HAP-1 (cell line): ENCODE results near the gene DCP1A.
"Not testable (repeated sequence)": the region's sequence is repeated elsewhere in the genome, so short reads cannot be mapped to it uniquely, and the experiment has no call there.

ENCODE experiments used
- DNase-seq, 2 experiments: peaks; one replicate each; pipeline ENCODE4 v3.0.0-alpha.2; 2016 to 2020; ENCODE audit warnings: low spot score in 2 of 2
- H3K27me3 ChIP-seq: fragments of 250-450 bp; sonication (Bioruptor Pico); 2 replicates; pipeline ENCODE4 v1.5.1; 2020; ENCODE audit warnings: low read depth, mild to moderate bottlenecking, moderate library complexity
- H3K36me3 ChIP-seq: fragments of 250-450 bp; sonication (Bioruptor Pico); replicated peaks from 2 replicates; pipeline ENCODE4 v1.5.1; 2020; ENCODE audit warnings: mild to moderate bottlenecking
- H3K4me1 ChIP-seq: fragments of 250-450 bp; sonication (Bioruptor Pico); 2 replicates; pipeline ENCODE4 v1.5.1; 2020; ENCODE audit warnings: mild to moderate bottlenecking
- H3K4me3 ChIP-seq: fragments of 250-450 bp; sonication (Bioruptor Pico); 2 replicates; pipeline ENCODE4 v1.5.1; 2020; ENCODE audit warnings: mild to moderate bottlenecking, moderate library complexity
- H3K9me3 ChIP-seq: fragments of 250-450 bp; sonication (Bioruptor Pico); 2 replicates; pipeline ENCODE4 v1.5.1; 2020; ENCODE audit warnings: mild to moderate bottlenecking, moderate library complexity
- in situ Hi-C: fragments of 300-500 bp; cut with MboI; formaldehyde crosslinking; loops from 3 replicates; pipeline ENCODE4 v1.14.3; 2020; ENCODE audit warnings: low sequenced_read_pairs, inconsistent platforms, mixed read lengths

DCP1A gene

DNA sequence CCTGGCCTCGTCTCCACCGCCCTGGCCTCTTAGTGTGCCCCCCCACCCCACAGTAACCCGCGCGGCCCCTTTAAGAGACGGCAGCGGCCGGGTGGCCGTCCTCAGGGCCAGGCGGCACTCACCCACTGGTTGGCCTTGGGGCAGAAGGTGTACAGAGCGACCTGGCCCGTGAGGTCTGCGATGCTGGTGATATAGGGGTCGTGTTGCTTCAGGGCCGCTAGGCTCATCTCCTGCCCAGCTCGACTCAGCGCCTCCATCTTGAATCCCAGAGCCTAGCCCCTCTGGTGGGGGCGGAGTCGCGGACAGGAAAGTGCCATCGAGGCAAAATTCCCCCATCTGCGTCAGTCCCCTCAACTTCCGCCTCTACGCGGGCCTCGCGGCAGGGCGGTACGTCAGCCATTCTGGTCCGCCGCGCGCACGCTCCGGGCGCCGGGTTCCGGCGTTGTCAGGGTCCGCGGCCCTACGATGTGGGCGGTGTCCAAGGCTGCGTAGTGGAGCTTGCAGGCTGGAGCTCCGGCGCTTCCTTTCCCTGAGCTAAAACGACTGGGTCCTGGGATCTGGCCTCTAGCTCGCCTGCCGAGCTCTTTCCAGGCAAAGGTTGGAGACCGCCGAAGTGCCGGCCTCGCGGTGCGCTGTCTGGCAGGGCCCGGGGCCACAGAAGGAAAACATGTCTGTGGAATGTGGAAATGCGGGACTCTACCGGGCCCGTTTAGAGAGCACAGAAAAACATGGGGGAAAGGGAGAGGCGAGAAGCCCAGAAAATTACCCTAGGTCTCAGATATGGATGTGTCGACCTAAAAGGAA is at the start of gene DCP1A:
TSS of gene DCP1A (minus strand) at position 283 of the 804 bp plus-strand sequence. CDS start at position 257, 26 bp downstream.
- peak; percentile 94 to 97 for DNase-seq
- Histone ChIP-seq H3K9me3 (no peaks in the 10 kb centered on the region), H3K4me3 (peak within 1 kb of the TSS; percentile 94), H3K27me3 (no peaks in the 10 kb centered on the region), H3K36me3 (peaks cover 15% of the 10 kb centered on the region), H3K4me1 (peaks cover 30% of the 10 kb centered on the region)
- in situ Hi-C loops: no loop called here

DNA sequence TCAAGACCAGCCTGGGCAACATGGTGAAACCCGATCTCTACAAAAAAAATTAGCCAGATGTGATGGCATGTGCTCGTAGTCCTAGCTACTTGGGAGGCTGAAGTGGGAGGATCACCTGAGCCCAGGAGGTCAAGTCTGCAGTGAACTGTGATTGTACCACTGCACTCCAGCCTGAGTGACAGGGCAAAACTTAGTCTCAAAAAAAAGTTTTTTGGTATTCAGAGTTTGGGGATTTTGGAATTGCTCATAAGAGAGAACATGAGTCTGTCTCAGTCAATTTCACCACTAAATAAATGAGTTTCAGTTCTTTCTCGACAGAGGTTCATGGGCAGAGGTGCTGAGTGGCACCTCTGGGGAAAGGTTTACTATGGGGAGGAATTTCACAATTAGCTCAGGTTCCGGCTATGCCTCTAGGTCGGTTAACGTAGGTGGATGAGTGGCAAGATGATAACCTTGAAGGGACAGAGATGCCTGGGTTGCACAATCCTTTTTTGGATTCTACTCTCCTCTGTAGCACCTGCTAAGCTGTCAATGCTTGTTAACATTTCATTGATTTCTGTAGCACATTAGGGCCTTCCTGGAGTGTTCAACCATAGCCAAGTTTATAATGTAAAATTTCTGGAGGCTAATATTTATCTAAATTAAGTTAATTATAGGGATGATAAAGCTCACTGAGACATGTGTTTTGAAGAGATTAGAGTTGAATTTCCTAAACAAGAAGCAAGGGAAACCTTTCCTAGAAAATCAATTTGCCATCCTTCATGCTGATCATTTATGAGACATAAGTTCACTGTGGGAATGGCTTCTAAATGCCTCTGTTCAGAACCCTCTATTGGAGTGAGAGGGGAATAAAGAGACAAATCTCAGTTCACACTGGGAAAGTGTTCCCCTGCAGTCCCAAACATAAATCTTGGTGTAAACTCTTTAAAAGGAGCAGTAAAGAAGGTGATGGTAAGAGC is 37.4 kb upstream of the DCP1A start:
- Histone ChIP-seq H3K4me3 (no peak overlapping the region), H3K27me3 (0 out of 2 replicates have a peak, but pooled peaks cover 3% of the 10 kb centered on the region), H3K4me1 (no peaks in the 10 kb centered on the region; the same call in none of the 2 replicates), H3K36me3 (no peaks in the 10 kb centered on the region), H3K9me3 (no peaks in the 10 kb centered on the region)
- in situ Hi-C loops: no loop called here
- no peak for DNase-seq

DNA sequence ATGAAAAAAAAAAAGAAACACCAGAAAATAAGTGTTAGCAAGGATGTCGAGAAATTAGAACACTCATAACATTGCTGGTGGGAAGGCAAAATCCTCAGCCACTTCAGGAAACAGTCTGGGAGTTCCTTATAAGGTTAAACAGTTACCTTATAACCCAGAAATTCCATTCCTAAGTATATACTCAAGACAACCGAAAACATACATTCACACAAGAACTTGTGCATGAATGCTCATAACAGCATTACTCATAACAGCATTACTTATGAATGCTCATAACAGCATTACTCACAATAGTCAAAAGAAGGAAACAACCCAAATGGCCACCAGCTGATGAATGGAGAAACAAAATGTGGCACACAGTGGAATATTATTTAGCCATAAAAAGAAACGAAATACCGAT is 34.8 kb upstream of the DCP1A start:
- DNase-seq: no peak
- in situ Hi-C loops: no loop called here
- no peaks in the 10 kb centered on the region; the same call in 1 of the 2 replicates for H3K4me1 ChIP-seq
- H3K4me3 ChIP-seq: no peak overlapping the region
- no peaks in the 10 kb centered on the region for H3K36me3 ChIP-seq
- no peaks in the 10 kb centered on the region for H3K9me3 ChIP-seq
- H3K27me3 ChIP-seq: 0 out of 2 replicates have a peak, but pooled peaks cover 3% of the 10 kb centered on the region

DNA sequence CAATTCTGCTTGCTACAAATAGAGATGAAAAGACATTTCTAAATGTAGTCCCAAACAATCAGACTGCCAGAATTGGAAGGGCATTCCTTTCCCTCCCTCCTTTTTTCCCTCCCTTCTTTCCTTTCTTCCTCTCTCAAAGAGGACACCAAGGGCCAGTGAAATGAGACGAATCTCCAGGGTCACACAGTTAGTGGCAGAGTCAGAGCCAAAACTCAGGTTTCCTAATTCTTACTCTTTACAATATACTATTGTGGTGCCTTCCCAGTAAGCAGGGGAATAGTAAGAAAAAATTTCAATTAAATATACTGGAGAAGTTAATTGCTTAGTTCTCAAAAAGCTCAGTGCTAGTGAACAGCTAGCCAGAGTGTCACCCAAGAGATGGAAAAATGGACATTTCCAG is 33.0 kb upstream of the DCP1A start:
- Histone ChIP-seq H3K36me3 (no peaks in the 10 kb centered on the region), H3K27me3 (0 out of 2 replicates have a peak, but pooled peaks cover 3% of the 10 kb centered on the region), H3K4me1 (no peaks in the 10 kb centered on the region; the same call in 1 of the 2 replicates), H3K9me3 (no peaks in the 10 kb centered on the region), H3K4me3 (no peak overlapping the region)
- in situ Hi-C loops: no loop called here
- no peak for DNase-seq

DNA sequence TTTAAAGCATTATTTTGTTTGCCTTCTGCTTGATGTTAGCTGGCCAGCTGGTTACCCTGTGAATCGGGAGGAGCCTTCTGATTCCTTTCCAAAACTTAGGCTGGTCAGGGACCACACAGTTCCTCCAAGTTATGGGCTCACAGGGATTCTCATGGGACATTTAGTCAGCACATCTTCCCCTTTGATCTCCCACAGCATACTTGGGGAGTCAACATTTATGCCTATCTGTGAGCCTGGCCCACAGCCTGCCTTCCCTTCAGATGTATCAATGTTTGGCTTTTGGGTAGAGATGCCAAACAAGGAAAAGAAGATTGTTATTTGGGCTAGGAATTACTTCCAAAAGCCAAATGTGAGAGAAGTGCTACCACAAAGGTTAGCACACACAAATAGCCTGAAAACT is 32.6 kb upstream of the DCP1A start:
- Histone ChIP-seq H3K27me3 (0 out of 2 replicates have a peak, but pooled peaks cover 3% of the 10 kb centered on the region), H3K36me3 (no peaks in the 10 kb centered on the region), H3K9me3 (no peaks in the 10 kb centered on the region), H3K4me3 (no peak overlapping the region), H3K4me1 (no peaks in the 10 kb centered on the region; the same call in 1 of the 2 replicates)
- in situ Hi-C loops: loop anchor here (5.0 kb wide), 1 partner anchor 337 kb away; no protein-coding TSS in a partner anchor
- DNase-seq: no peak

DNA sequence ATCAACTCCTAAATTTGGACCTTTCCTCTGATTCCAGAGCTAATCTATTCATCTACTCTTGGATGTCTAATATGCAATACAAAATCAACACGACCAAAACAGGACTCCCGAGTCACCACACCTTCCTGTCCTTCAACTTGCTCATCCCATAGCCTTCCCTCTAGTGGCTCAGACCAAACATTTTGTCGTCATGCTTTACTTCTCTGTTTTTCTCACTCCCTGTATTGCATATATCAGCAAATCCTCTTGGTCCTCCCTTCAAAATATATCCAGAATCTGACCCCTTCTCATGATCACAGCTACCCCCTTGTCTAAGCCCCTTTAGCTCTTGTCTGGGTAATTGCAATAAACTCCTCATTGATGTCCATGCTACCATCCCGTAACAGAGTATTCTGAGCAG is 30.5 kb upstream of the DCP1A start:
- no peak for DNase-seq
- H3K27me3 ChIP-seq: 0 out of 2 replicates have a peak, but pooled peaks cover 3% of the 10 kb centered on the region
- H3K9me3 ChIP-seq: no peaks in the 10 kb centered on the region
- H3K4me3 ChIP-seq: no peak overlapping the region
- in situ Hi-C loops: loop anchor here (5.0 kb wide), 1 partner anchor 340 kb away; no protein-coding TSS in a partner anchor
- H3K36me3 ChIP-seq: no peaks in the 10 kb centered on the region
- no peaks in the 10 kb centered on the region for H3K4me1 ChIP-seq

DNA sequence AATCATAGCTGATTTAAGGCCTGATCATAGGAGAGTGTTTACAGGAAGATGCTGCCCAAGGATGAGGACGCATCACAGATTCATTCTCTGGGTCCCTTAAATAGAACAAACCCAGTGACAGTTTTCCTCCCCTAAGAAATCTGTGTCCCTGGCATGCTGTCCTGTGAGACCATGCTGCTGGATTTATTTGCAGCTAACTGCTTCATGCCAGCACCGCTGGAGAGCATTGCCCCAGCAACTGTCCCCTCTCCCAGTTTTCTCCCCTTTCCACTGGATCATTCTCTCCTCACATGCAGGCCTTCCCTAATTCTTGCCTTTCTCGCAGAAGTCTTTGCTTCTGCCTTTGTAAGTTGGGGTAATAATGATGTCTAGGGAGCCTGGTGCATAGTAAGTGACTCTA is 29.3 kb upstream of the DCP1A start:
- Histone ChIP-seq H3K36me3 (no peaks in the 10 kb centered on the region), H3K27me3 (0 out of 2 replicates have a peak, but pooled peaks cover 3% of the 10 kb centered on the region), H3K4me1 (peaks cover 1% of the 10 kb centered on the region; the same call in 1 of the 2 replicates), H3K9me3 (no peaks in the 10 kb centered on the region), H3K4me3 (no peak overlapping the region)
- in situ Hi-C loops: loop anchor here (5.0 kb wide), 1 partner anchor 341 kb away; no protein-coding TSS in a partner anchor
- DNase-seq: no peak

DNA sequence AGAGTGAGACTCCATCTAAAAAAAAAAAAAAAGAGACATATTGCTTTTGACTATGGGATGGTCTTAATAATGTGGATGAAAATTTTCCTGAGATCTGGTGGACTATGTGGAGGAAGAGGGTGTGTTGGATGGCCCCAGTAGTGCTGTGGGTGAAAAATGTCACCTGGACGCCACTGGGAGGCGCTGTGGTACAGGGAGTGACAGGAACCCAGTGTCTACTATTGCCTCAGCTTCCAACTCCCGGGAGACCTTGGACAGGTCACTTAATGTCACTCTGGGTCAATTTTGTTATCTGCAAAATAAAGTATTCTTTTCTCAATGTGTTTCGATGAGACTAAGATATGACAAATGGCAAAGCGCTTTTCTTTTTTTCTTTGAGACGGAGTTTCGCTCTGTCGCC is 27.7 kb upstream of the DCP1A start:
- peaks cover 8% of the 10 kb centered on the region for H3K4me1 ChIP-seq
- in situ Hi-C loops: loop anchor here (5.0 kb wide), 1 partner anchor 342 kb away; no protein-coding TSS in a partner anchor
- no peaks in the 10 kb centered on the region for H3K36me3 ChIP-seq
- no peaks in the 10 kb centered on the region for H3K9me3 ChIP-seq
- H3K27me3 ChIP-seq: no peaks in the 10 kb centered on the region
- DNase-seq: peak; percentile 53 to 89
- H3K4me3 ChIP-seq: no peak overlapping the region

DNA sequence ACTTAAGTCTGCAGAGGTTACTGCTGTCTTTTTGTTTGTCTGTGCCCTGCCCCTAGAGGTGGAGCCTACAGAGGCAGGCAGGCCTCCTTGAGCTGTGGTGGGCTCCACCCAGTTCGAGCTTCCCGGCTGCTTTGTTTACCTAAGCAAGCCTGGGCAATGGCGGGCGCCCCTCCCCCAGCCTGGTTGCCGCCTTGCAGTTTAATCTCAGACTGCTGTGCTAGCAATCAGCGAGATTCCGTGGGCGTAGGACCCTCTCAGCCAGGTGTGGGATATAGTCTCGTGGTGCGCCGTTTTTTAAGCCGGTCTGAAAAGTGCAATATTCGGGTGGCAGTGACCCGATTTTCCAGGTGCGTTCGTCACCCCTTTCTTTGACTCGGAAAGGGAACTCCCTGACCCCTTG is 23.4 kb upstream of the DCP1A start:
- H3K9me3 ChIP-seq, H3K27me3 ChIP-seq, H3K4me3 ChIP-seq, H3K4me1 ChIP-seq, H3K36me3 ChIP-seq, in situ Hi-C loops: not testable (repeated sequence)
- peak in 1 of 2 experiments; percentile 52 for DNase-seq

DNA sequence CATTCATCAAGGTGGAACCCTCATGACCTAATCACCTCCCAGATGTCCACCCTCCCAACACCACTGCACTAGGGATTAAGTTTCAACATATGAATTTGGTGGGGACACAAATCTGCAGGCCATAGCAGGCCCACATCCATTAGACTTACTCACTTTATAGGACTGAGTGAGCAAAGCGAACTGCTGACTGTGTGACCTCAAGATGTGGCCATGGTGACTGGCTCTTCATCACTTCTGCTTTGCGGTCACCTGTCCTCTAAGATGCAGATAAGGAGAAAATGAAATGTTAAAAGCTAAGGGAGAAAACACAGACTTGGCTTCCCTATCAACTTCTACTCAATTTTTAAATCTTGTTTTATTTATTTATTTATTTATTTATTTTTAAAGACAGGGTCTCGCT is 14.5 kb upstream of the DCP1A start:
- DNase-seq: no peak
- in situ Hi-C loops: no loop called here
- no peaks in the 10 kb centered on the region for H3K27me3 ChIP-seq
- H3K36me3 ChIP-seq: no peaks in the 10 kb centered on the region
- peaks cover 12% of the 10 kb centered on the region for H3K4me1 ChIP-seq
- H3K4me3 ChIP-seq: no peak overlapping the region
- H3K9me3 ChIP-seq: 0 out of 2 replicates have a peak, but pooled peaks cover 4% of the 10 kb centered on the region

DNA sequence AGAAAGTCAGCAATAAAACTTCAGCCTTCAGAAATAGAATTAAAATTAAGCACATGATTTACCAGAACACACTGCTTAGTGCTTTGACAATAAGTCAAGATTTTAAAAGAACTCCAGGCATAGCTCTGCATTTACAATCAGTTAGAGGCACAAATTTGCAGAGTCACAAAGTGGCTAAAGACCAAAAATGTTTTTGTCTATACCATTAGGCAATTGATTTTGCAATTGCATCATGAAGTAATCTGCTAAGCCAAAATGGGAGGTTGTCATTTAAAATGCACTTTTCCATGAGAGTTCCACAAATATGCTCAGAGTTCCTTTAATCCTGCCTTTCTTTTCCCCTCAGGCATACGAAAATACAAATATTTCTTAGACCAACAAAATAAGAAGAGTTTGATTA is 10.1 kb upstream of the DCP1A start:
- in situ Hi-C loops: no loop called here
- no peak overlapping the region for H3K4me3 ChIP-seq
- peaks cover 17% of the 10 kb centered on the region for H3K4me1 ChIP-seq
- no peaks in the 10 kb centered on the region for H3K27me3 ChIP-seq
- peaks cover 4% of the 10 kb centered on the region; the same call in 1 of the 2 replicates for H3K9me3 ChIP-seq
- H3K36me3 ChIP-seq: no peaks in the 10 kb centered on the region
- DNase-seq: no peak

DNA sequence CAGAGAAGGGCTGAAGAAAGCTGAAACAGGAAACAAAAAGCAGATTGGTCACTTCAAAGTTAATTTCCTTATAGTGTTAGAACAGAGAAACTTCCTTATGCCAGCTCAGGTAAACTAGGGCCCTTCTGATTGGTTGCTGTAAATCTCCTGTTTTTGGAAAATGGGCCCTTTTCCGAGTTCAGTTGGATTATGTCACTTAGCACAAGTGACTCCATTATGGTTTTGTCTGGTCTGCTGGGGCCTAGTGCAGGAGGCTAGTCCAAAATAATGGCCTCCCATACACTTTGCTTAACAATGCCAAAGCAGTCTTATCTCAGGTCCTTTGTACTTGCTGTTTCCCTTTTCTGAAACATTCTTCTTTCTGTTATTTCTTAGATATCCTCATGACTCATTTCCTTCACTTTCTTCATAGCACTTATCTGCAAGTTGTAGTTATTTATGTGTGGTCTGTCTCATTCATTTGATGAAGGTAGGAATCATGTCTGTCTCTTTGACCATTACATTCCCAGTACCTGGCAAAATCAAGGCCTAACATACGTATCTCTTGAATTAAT is 7.7 kb upstream of the DCP1A start:
- peaks cover 4% of the 10 kb centered on the region; the same call in 1 of the 2 replicates for H3K9me3 ChIP-seq
- no peak overlapping the region for H3K4me3 ChIP-seq
- no peaks in the 10 kb centered on the region for H3K27me3 ChIP-seq
- DNase-seq: no peak
- peaks cover 29% of the 10 kb centered on the region for H3K4me1 ChIP-seq
- no peaks in the 10 kb centered on the region for H3K36me3 ChIP-seq
- in situ Hi-C loops: no loop called here

DNA sequence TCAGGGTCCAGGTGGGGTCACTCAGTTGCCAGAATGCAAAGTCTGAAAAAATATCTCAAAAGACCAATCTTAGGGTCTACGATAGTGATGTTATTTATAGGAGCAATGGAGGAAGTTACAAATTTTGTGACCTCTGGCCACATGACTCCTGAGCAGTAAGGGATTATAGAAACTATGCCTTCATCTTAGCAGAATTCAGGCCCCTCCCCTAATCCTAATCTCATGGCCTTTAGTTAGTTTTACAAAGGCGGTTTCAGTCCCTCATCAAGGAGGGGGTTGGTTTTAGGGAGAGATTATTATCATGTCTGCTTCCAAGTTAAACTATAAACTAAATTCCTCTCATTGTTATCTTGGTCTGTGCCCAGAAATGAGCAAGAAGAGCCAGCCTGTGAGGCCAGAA is 5.9 kb upstream of the DCP1A start:
- Histone ChIP-seq H3K4me3 (no peak overlapping the region), H3K4me1 (peaks cover 32% of the 10 kb centered on the region), H3K9me3 (peaks cover 4% of the 10 kb centered on the region; the same call in 1 of the 2 replicates), H3K36me3 (no peaks in the 10 kb centered on the region), H3K27me3 (no peaks in the 10 kb centered on the region)
- DNase-seq: no peak
- in situ Hi-C loops: no loop called here
